HG03095 (cell line): ENCODE data around the gene PFAS.
"Not testable (repeated sequence)": the region's sequence is repeated elsewhere in the genome, so short reads cannot be mapped to it uniquely, and the experiment has no call there.

ENCODE experiments used
- ATAC-seq: cut with Tn5 transposase; IDR thresholded peaks from one replicate; pipeline ENCODE4 v1.9.1; 2021; ENCODE audit warnings: moderate library complexity; ENCODE audit not compliant: unreplicated experiment

The PFAS gene

DNA sequence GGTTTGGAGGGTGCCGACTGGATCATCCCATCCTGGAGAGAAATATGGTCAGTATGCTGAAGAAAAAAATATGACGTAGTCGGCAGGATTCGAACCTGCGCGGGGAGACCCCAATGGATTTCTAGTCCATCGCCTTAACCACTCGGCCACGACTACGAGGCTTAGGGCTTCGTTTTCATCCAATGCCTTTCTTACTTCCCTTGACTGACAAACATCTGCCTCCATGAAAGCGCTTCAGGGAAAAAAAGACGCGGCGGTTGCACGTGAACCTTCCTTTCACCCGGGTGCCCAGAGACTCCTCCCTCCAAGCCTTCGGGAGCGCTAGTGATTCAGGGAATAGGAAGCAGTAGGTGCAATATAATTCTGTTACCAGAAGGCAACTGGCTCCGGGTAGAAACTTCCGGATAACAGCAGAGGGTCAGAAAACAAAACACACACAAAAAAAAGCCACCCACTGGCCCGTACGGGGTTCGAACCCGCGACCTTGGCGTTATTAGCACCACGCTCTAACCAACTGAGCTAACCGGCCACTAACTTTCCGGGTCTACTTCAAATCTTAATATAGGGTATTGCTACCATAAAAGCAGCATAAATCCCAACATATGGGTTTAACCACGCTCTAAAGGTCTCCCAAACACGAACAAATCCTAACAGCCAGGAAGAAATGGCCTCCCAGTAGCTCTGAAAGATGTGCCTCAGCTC, 22.4 kb upstream of the PFAS start:
- no peak for ATAC-seq

DNA sequence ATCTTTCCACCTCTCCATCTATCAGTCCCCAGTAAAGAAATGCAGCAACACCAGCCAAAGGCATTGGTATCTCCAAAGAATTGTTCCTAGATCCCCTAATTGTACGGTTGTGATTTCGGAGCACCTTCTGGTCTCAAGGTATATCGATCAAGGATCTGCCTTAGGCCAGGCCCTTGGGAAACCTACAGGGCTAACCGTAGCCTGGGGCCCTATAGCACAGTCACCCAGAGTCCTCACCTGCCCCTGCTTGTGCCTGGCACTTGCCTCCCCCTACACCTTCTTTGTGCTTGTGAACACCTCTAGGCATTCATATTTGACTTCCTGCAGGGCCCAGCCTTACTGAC, 21.9 kb upstream of the PFAS start:
- ATAC-seq, result no peak

DNA sequence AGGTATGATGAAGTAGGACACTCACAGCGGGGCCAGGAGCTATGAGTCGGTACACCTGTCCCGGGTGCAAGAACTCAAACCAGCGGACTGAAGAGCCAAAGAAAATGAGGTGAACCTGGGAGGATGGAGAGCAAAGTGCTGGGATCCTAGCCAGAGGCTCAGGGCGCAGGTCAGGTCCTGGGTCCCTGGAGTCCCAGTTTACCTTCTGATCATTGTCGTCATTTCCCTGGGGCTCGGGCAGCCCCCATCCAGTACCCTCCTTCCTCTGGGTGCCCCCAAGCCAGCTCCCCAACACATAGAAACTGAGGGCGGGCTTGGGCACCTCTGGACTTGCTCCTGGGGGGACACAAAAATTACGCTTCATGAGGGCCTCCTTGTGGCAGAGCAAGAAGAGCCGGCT, 17.4 kb upstream of the PFAS start:
- ATAC-seq, result no peak

DNA sequence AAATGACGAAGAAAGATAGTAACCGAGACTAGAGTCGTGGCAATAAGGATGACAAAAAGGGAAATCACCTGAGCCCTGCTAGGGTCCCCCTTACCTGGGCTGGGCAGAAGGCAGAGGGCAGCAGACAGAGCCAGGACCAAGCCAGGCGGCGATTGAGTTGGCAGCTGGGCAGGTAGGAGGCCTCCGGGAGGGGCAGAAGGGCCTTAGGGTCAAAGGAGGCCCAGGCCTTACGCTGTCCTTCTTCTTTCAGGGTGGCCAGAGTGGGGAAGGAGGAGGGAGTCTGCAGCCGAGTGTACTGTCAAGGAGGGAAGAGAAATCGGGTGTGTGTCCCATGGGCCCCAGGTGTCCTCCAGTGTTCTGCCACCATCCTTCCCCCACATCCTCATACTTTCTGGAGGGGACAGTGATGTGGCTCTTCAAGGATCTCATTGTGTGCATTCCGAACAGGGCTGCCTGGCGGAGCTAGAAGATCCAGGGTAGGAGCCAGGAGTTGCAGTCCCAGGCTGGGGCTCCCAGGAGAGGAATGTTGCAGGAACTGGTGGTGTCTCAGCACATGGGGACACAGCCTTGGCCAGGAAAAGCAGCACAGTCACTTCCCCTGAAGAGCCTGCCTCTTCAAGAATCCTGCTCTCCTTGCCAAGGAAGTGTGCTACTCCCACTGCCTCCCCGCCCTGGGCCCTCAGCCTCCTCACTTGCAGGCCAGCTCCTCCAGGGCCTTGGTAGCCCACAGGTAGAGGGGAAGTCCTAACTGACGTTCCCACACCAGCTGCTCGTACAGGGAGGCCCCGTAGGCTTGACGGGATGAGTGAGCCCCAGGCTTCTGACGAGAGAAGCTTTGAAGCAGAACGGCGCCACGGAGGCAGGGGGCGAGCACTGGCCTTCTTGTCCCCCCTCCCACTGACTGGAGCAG, 14.5 kb upstream of the PFAS start:
- no peak for ATAC-seq

DNA sequence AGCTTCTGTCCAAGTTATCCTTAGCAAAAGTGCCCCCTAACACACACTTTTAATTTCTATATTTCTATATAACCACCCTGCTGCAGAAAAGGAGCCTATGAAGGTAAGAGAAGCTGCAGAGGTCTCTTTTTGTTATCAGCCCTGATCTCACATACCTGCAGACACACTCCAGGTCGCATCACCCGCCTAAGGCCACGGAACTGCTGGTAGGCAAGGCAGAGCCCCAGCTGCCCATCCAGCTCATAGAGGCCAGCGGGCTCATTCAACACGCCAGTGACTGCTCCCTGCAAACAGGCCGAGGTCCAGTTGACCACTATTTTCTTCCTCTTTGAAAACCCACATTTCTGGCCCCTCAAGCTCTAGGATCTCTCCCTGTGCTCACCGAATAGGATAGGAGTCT, 13.4 kb upstream of the PFAS start:
- no peak for ATAC-seq

DNA sequence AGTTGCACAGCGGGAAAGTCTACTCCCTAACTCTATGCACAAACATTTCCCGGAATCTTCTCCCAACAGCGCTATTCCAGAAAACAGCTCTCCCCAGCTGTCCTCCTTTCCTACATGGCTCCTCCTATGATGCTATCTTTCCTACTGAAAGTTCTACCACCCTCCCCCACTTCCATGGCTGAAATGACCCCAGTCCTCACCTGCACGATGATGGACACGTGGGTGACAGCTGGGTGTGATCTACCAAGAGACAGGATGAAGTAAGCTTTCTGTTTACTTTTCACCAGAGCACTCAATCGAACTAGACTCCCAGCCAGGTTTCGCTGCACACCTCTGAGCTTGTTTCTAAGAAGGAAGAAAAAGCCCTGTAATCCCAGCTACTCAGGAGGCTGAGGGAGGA, 11.9 kb upstream of the PFAS start:
- no peak for ATAC-seq

DNA sequence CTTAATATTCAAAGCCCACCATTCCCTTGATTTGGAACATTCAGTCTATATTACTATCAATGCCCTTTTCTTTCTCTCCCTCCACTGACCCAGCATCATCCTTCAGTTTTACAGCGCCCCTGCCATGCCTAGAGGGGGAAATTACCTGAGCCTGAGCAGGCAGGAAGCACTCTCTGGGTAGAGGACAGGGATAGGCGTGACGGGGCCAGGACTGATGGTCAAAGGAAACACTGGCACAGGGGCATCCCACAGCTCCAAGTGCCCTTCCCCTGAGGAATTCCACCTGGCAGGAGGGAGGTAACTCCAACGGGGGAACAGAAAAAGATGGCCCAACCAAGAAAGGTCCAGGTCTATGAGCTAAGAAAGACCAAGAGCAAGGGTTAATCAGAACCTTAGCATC, 11.2 kb upstream of the PFAS start:
- no peak for ATAC-seq

DNA sequence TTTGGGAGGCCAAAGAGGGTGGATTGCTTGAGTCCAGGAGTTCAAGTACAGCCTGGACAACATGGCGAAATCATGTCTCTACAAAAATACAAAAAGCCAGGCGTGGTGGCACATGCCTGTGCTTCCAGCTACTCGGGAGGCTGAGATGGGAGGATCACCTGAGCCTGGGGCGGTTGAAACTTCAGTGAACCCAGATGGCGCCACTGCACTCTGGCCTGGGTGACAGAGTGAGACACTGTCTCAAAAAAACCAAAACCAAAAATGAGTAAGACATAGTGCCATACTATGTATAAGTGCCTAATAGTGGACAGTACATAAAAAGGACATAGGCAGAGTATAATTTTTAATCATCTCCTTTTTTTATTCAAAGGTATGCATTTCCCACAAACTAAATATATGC, 5.3 kb upstream of the PFAS start:
- ATAC-seq, result no peak

DNA sequence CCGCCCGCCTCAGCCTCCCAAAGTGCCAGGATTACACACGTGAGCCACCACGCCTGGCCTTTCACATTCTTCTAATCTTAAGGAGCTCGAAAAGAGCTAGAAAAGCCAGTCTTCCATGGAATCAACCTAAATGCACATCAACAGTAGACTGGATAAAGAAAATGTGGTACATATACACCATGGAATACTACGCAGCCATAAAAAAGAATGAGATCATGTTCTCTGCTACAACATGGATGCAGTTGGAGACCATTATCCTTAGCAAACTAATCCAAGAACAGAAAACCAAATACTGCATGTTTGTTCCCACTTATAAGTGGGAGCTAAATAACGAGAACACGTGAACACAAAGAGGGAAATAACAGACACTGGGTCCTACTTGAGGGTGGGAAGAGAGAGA, 4.3 kb upstream of the PFAS start:
- no peak for ATAC-seq

DNA sequence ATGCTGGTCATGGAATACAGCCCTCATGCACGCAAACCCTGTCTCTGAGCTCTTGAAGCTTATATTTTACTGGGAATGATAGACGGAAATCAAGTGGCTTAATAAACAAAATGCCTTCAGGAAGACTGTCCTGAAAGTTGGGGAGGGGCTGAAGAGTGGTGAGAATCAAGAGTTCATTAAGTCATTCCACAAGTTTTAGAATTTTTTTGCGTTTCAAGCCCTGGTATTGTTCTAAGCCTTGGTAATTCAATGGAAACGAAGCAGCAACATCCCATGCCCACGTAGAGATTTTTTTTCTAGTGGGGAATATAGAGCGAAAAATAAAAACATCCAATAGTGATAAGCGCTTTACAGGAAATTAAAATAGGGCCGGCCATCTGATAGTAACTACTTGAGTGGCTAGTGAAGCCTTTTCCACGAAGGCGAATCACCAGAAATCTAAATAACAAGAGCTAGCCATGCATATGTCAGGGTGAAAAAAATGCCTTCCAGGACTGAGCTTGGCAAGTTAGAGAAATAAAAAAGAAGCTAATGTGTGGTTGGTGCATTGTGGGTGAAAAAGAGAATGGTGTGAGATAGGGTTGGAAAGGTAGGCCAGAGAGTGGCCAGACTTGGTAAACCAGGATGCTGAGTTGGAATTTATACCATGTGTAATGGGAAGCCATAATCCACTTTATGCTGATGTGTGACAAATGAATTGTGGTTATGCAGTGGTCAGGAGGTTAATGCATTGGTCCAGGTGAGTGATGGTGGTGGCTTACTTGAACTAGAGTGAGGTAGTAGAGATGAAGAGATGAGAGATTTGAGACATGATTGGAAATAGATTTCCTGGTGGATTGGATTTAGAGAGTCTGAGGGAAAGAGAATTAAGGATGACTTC, 772 bp downstream of the PFAS start:
- ATAC-seq, result no peak

DNA sequence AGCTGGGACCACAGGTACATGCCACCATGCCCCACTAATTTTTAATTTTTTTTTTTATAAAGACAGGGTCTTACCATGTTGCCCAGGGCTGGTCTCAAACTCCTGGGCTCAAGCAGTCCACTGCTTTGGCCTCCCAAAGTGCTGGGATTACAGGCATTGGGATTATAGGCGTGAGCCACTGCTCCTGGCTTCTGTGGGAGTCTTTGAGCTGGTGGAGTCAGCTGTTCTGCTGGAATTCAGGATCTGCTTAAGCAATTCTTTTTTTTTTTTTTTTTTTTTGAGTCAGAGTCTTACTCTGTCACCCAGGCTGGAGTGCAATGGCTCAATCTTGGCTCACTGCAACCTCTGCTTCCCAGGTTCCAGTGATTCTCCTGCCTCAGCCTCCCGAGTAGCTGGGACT, 2.3 kb downstream of the PFAS start:
- not testable (repeated sequence) for ATAC-seq

DNA sequence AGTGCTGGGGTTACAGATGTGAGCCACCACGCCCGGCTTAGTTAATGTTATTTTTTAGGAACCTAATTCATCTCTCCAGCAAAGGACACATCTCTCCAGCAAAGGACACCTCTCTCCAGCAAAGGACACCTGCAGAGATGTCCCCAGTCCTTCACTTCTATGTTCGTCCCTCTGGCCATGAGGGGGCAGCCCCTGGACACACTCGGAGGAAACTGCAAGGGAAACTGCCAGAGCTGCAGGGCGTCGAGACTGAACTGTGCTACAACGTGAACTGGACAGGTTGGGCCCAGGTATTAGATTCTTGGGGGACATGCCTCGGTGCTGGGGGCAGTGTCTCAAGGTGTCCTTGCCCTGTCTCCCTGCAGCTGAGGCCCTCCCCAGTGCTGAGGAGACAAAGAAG, 4.7 kb downstream of the PFAS start:
- ATAC-seq, result no peak

DNA sequence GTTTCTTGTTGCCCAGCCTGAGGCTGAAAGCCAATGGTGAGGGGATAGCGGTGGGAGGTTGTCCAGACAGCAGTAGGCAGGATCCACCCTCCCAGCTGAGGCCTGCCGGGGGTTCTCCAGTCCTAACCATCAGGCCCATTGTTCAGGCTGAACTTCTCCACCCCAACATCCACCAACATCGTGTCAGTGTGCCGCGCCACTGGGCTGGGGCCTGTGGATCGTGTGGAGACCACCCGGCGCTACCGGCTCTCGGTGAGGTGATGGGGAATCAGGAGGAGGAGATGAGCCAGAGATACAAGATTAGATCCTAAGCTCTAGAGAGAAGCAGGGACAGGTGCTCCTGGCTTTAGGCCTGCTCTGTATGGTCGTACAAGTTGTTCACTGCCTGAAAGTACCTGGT, 5.8 kb downstream of the PFAS start:
- ATAC-seq, result no peak

DNA sequence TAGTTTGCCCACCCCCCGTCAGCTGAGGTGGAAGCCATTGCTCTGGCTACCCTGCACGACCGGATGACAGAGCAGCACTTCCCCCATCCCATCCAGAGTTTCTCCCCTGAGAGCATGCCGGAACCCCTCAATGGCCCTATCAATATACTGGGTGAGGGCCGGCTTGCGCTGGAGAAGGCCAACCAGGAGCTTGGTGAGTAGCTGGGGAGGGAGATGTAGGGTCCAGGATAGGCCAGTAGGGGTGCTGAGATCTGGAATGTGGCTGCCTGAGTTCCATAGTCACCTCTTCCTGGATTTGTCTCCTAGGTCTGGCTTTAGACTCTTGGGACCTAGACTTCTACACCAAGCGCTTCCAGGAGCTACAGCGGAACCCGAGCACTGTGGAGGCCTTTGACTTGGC, 6.4 kb downstream of the PFAS start:
- ATAC-seq, result no peak

DNA sequence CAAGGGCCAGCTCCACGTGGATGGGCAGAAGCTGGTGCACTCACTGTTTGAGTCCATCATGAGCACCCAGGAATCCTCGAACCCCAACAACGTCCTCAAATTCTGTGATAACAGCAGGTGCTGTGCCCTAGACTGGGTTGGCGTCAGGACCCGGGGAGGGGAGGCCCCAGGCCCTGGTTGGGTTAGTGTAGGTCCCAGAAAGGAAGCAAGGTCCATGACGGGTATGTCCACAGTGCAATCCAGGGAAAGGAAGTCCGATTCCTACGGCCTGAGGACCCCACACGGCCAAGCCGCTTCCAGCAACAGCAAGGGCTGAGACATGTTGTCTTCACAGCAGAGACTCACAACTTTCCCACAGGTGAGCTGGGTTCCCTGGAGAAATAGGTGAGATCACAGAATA, 7.2 kb downstream of the PFAS start:
- no peak for ATAC-seq

DNA sequence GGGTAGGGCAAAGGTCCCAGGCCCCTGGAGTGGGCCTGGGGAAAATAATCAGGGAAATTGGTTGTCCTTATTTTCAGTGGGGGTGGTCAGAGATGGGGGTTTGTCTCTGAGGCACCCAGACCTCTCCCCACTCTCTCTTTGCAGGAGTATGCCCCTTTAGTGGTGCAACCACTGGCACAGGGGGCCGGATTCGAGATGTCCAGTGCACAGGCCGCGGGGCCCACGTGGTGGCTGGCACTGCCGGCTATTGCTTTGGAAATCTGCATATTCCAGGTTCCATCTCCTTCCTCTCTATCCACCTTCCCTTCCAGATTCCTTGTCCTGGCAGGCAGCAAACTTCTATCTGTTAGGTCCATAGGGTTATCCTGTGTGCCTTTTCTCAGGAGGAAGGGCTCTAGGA, 7.6 kb downstream of the PFAS start:
- ATAC-seq, result no peak

DNA sequence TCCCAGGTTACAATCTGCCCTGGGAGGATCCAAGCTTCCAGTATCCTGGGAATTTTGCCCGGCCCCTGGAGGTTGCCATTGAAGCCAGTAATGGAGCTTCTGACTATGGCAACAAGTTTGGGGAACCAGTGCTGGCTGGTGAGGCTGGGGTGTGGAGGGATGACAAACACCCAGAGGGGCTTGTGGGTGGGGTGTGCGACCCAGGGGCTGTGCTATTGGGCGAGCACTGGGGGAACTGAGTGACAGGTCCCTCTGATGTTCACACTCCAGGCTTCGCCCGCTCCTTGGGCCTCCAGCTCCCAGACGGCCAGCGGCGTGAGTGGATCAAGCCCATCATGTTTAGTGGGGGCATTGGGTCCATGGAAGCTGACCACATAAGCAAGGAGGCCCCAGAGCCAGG, 8.7 kb downstream of the PFAS start:
- no peak for ATAC-seq

DNA sequence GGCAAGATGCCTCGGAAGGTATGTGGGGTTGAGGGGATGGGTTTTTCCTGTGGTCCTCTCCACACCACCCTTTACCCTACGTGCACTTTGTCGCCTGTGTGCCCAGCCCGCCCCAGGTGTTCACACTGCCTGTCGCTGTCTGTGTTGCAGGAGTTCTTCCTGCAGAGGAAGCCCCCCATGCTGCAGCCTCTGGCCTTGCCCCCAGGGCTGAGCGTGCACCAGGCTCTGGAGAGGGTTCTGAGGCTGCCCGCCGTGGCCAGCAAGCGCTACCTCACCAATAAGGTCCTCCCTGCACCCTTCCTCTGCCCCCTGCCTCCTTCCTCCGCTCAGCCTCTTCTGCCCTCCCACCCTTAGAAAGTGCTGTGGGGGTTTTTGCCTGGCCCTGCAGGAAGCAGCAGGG, 15.2 kb downstream of the PFAS start:
- ATAC-seq, result no peak

DNA sequence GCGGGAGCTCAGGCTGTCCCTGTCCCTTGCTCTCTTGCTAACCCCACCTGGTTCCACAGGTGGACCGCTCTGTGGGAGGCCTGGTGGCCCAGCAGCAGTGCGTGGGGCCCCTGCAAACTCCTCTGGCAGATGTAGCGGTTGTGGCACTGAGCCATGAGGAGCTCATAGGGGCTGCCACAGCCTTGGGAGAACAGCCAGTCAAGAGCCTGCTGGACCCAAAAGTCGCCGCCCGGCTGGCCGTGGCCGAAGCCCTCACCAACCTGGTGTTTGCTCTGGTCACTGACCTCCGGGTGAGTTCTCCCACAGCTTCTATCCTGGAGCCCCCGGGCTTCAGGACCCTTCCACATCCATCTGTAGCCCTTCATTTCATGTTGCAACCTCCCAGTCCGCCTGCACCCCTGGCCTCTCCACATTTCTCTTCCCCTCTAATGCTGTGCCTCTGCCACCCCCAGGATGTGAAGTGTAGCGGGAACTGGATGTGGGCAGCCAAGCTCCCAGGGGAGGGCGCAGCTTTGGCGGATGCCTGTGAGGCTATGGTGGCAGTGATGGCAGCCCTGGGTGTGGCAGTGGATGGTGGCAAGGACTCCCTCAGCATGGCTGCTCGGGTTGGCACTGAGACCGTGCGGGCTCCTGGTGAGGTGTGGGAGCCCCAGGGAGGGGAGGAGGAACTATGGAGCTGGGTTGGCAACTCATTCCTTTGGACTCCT, 15.9 kb downstream of the PFAS start:
- no peak for ATAC-seq

DNA sequence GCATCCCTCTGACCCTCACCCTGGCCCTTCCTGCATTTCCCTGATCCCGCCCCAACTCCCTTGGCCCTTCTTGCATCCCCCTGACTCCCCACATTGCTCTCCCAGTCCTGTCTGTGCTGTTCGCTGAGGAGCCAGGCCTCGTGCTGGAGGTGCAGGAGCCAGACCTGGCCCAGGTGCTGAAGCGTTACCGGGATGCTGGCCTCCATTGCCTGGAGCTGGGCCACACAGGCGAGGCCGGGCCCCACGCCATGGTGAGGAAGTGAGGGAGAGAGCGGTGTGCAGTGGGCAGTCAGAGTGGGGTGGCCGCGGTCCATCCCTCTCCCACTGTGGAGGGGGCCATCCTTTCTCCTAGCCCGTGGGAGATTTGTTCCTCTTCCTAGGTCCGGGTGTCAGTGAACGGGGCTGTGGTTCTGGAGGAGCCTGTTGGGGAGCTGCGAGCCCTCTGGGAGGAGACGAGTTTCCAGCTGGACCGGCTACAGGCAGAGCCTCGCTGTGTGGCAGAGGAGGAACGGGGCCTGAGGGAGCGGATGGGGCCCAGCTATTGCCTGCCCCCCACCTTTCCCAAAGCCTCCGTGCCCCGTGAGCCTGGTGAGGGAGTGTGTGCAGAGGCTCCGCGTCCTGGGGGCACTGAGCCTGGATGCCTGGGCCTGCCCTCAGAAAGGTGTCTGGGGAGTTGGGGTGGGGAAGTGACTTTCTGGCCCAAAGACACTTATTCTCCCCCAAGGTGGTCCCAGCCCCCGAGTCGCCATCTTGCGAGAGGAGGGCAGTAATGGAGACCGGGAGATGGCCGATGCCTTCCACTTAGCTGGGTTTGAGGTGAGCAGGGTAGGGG, 17.8 kb downstream of the PFAS start:
- no peak for ATAC-seq
